GM18505 (cell line): ENCODE data around the gene ATP13A3.

Experiments
- ATAC-seq: cut with Tn5 transposase; IDR thresholded peaks from one replicate; pipeline ENCODE4 v1.9.1; 2021; ENCODE audit not compliant: unreplicated experiment
- POLR2A ChIP-seq: IDR thresholded peaks from 4 replicates; pipeline ENCODE4 v1.6.1; 2011; ENCODE audit warnings: borderline replicate concordance; ENCODE audit not compliant: insufficient read depth, insufficient read length; ENCODE audit errors: extremely low read depth

The ATP13A3 gene

GRCh38 chr3:194475138-194475932, 11.5 kb downstream of the ATP13A3 start:
- no peak for ATAC-seq
- no peak for TF ChIP-seq POLR2A

DNA sequence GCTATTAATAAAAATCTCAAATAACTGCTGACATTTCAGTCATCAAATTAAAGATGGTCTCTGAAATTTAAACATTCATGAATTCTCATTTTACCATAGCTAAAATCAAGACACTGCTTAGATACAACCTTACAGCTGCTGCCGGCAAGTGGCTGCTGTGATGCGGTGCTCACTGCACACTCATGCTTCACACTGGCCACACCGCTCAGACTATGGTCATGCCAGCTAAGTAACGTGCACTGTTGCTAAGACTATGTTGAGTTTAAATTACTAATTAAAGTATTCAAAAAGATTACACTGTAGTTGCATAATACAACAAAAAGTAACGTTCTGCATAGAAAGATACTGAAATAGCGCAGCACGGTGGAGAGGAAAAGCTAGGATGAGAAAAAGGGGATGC, 12.1 kb downstream of the ATP13A3 start:
- no peak for ATAC-seq

DNA sequence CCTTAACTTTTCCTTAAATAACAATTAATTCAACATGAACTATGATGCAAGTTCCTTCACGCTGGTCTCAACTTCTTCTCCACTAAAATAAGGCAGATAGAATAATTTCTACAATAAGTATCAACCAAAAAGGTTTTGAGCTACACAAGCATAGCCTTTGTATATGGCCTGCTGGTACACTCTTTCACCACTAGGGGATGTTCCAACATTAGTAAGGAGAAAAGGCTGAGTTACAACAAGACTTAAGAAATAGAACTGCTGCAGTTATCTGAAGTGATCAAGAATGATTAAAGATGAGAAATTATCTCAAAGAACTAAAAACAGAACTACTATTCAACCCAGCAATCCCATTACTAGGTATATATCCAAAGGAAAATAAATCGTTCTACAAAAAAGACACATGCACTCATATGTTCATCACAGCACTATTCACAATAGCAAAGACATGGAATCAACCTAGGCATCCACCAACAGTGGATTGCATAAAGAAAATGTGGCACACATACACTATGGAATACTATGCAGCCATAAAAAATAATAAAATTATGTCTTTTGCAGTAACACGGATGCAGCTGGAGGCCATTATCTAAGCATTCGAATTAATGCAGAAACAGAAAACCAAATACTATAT, 14.4 kb downstream of the ATP13A3 start:
- no peak for TF ChIP-seq POLR2A
- ATAC-seq = no peak

More for the DNA sequence above, 12.1 kb downstream of the ATP13A3 start:
- no peak for TF ChIP-seq POLR2A

DNA sequence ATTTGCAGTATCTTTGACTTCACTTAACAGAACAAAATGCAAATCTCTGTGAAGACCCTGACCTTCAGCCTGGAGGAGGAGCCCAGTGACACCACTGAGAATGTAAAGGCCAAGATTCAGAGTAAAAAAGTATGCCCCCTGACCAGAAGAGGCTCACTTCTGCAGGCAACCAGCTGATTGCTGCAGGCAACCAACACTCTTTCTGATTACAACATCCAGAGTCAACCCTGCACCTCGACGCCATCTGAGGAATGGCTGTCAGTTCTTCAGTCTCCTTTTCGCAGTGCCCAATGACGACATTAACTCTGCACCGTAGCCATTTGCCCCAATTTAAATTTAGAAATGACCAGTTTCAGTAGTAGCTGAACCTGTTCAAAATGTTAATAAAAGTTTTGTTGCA, 14.9 kb downstream of the ATP13A3 start:
- no peak for ATAC-seq
- TF ChIP-seq POLR2A = no peak

DNA sequence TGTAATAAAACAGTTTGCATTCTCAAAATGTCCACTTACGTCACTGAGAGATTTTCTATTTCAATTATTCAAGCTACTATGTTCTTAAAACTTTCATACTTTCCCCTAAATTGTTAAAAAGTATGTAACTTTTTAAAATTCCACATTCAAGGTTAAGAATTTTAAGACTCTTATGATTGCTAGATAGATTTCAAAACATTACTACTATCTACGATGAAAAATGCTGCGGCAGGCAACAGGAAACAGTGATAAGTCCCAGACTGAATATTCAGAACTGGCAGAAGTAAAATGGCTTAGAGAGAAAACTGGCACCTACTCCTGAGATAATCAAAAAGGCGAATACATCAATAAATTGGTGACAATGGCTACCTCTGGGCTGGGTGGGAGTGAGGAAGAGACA, 16.2 kb downstream of the ATP13A3 start:
- no peak for TF ChIP-seq POLR2A

GRCh38 chr3:194469977-194470376, 16.8 kb downstream of the ATP13A3 start:
- no peak for TF ChIP-seq POLR2A

More for the DNA sequence above, 16.2 kb downstream of the ATP13A3 start:
- ATAC-seq = no peak

DNA sequence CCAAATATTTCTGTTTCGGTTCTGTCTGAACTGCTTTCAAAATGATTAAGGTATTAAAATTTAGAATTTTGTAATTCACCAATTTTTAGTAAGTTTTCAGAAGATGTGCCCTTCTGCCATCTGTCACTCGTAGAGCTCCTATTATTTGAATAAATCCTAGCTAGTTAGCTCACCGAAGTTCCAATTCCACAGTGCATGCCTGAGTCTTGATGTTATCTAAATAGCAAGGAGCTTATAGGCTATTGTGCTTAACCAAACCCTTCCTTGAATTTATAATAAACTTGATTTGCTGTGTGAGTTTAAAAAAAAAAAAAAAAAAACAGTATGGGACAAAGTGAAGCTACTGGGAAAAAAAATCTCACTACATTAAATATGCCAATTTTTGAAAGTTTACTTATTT, 18.7 kb downstream of the ATP13A3 start:
- ATAC-seq = no peak
- no peak for TF ChIP-seq POLR2A

More at GRCh38 chr3:194469977-194470376, 16.8 kb downstream of the ATP13A3 start:
- no peak for ATAC-seq

DNA sequence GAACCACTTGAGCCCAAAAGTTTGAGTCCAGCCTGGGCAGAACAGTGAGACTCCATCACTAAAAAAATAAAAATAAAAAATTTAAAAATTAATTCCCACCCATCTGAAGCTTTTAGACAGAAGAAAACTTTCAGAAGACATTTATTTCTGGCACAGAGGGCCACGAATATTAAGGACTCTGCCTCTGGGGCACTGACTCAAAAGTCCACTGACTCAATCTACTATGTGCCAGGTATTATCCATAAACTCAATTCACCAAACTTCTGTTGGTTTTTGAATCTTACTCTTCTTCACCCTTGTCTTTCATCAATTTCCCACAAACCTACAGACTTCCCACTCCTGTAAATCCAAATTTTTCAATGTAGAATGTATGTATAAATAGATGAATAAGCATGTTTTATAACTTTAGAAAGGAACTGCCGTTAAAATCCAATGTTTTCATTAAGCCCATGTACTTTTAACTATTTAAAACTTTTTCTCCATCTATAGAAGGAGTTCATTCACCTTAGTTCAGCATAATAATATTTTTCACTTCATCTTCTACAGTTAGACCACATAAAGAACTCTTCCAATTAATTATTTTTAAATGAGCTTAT, 19.9 kb downstream of the ATP13A3 start:
- no peak for TF ChIP-seq POLR2A
- no peak for ATAC-seq

DNA sequence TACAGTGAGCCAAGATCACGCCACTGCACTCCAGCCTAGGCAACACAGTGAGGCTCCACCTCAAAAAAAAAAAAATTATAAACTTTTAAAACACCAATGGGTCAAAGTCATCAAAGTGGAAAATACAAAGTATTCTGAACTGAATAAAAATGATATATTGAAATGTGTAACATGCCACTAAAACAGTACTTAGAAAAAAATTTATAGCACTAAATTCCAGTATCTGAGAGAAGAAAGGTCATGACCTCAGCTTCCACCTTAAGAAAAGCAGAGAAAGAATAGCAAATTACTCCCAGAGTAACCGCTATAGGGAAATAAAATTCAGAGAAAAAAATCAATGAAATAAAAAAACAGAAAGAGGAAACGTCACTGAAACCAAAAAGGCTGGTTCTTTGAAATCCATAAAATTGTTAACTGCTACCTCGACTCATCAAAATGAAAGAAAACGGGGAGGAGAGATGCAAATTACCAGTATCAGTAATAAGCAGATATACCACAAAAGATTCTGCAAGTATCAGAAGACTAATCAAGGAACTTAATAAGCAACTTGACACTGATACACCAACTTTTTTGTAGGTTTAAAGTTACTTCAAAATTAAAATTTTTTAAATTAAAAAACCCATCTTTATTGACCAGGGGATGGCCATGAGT, 20.8 kb downstream of the ATP13A3 start:
- no peak for ATAC-seq
- no peak for TF ChIP-seq POLR2A

- TF ChIP-seq POLR2A = no peak
- no peak for ATAC-seq
These were observed 21.6 kb downstream of the ATP13A3 start for GRCh38 chr3:194465246-194465645.

DNA sequence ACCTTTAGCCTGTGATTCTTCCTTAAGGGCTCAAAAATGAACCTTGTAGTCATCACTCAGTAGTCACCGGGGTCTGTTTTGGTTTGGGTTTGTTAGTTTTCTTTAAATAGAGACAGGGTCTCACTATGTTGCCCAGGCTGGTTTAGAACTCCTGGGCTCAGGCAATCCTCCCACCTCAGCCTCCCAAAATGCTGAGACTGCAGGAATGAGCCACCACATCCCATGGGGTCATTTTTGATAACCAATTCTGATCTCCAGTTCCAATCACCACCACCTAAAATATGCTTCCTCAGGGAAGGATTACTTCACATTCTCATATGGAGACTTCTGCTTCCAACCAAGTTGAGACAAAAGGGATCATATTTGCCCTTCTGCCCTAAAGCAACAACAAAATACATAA, 22.1 kb downstream of the ATP13A3 start:
- no peak for TF ChIP-seq POLR2A
- no peak for ATAC-seq

DNA sequence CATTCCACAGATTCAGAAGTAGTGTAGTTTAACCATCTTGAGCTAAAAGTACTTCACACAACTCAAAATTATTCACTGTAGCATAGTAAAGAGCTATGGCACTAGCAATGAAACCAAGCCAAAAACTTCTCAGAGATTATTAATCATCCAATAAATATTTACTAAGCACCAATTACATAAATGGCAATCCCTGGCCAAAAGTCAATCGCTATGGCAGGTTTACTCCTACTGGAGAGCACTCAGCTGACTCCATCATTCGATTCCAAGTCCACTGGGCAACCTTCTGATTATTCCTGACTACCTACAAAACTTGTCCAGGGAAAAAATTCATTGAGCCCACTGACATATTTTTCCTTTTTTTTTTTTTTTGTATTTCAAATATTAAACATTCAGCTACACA, 23.9 kb downstream of the ATP13A3 start:
- no peak for ATAC-seq

DNA sequence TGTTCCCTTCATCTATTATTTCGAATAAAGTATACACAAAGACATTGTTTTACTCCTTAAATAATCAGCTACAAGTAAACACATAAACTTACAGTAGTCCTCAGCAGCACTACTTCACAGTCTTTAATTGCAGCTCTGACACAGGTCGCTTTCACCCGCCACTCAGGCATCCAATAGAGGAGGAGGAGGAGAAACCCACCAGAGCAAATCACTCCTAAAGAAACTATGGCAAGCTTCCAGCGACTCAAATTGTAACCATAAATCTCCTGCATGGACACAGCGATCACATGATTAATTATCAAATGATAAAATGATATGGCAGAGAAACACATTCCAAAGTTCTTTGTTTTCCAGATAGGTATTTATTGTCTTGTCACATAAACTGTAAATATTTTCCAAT, 26.2 kb downstream of the ATP13A3 start:
- no peak for ATAC-seq
- no peak for TF ChIP-seq POLR2A

More for the DNA sequence above, 23.9 kb downstream of the ATP13A3 start:
- no peak for TF ChIP-seq POLR2A
